ENCODE results near the gene PXYLP1.
A peak's percentile ranks its signal among the peaks of the same experiment; 100 is the strongest.
"Not testable (repeated sequence)": the region's sequence is repeated elsewhere in the genome, so short reads cannot be mapped to it uniquely, and the experiment has no call there.

Gene PXYLP1

GRCh38 chr3:141294301-141294700 is 62.7 kb downstream of the PXYLP1 start:
- no peak for DNase-seq (ENCODE audit: low read depth)

- DNase-seq (ENCODE audit: low read depth), result no peak
Observed at GRCh38 chr3:141294848-141295247, 63.2 kb downstream of the PXYLP1 start.

- not testable (repeated sequence) for DNase-seq (ENCODE audit: low read depth)
Observed at GRCh38 chr3:141300426-141300825, 68.8 kb downstream of the PXYLP1 start.

- DNase-seq (ENCODE audit: low read depth), result no peak
Observed at GRCh38 chr3:141302364-141303141, 70.9 kb downstream of the PXYLP1 start.

GRCh38 chr3:141303481-141304223 is 72.0 kb downstream of the PXYLP1 start:
- DNase-seq (ENCODE audit: low read depth), result no peak

GRCh38 chr3:141305436-141305835 is 73.8 kb downstream of the PXYLP1 start:
- no peak for DNase-seq (ENCODE audit: low read depth)

GRCh38 chr3:141306276-141306675 is 74.7 kb downstream of the PXYLP1 start:
- no peak for DNase-seq (ENCODE audit: low read depth)

- DNase-seq (ENCODE audit: low read depth), result no peak
Observed at GRCh38 chr3:141306922-141307321, 75.3 kb downstream of the PXYLP1 start.

- DNase-seq (ENCODE audit: low read depth), result no peak
Observed at GRCh38 chr3:141307351-141308059, 75.9 kb downstream of the PXYLP1 start.

GRCh38 chr3:141308588-141309218 is 77.1 kb downstream of the PXYLP1 start:
- DNase-seq (ENCODE audit: low read depth), result no peak

- no peak for DNase-seq (ENCODE audit: low read depth)
Observed at GRCh38 chr3:141311170-141311495, 79.5 kb downstream of the PXYLP1 start.

- peak; percentile 90 for DNase-seq (ENCODE audit: low read depth)
Observed at GRCh38 chr3:141311496-141312353, 80.1 kb downstream of the PXYLP1 start.

- DNase-seq (ENCODE audit: low read depth), result no peak
Observed at GRCh38 chr3:141312354-141313092, 80.9 kb downstream of the PXYLP1 start.

GRCh38 chr3:141313093-141313683 is 81.6 kb downstream of the PXYLP1 start:
- no peak for DNase-seq (ENCODE audit: low read depth)

GRCh38 chr3:141314415-141314814 is 82.8 kb downstream of the PXYLP1 start:
- DNase-seq (ENCODE audit: low read depth), result not testable (repeated sequence)

GRCh38 chr3:141316851-141317250 is 85.2 kb downstream of the PXYLP1 start:
- no peak for DNase-seq (ENCODE audit: low read depth)

GRCh38 chr3:141320399-141321108 is 88.9 kb downstream of the PXYLP1 start:
- DNase-seq (ENCODE audit: low read depth), result no peak

GRCh38 chr3:141321109-141321497 is 89.5 kb downstream of the PXYLP1 start:
- no peak for DNase-seq (ENCODE audit: low read depth)

- no peak for DNase-seq (ENCODE audit: low read depth)
Observed at GRCh38 chr3:141323936-141324704, 92.5 kb downstream of the PXYLP1 start.
